Measurements from ENCODE around the gene R3HCC1L.

The R3HCC1L gene

DNA sequence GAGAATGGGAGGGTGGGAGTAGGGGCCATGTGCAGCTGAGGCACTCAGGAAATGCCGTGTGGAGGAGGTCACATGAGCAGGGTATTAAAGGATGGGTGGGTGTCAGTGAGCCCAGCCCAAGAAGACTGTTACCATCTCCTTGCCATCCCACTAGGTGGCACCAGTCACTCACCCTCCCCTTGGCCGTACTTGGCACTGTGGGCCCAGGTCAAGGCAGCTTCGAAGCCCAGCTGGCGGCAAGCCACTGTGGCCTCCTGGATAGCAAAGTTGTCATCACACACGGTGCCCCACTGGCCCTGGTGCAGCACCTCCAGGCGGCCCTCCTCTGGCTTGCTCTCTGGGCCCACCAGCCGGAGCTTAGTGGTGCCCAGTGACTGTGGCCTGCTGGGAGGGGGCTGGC, 128.1 kb downstream of the R3HCC1L start:
- TF ChIP-seq, protein P1, sequence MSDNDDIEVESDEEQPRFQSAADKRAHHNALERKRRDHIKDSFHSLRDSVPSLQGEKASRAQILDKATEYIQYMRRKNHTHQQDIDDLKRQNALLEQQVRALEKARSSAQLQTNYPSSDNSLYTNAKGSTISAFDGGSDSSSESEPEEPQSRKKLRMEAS (IDR thresholded peaks at IDR 0.05) = peak; percentile 66; the same call in 1 of the 2 replicates
- TF ChIP-seq, protein P2, sequence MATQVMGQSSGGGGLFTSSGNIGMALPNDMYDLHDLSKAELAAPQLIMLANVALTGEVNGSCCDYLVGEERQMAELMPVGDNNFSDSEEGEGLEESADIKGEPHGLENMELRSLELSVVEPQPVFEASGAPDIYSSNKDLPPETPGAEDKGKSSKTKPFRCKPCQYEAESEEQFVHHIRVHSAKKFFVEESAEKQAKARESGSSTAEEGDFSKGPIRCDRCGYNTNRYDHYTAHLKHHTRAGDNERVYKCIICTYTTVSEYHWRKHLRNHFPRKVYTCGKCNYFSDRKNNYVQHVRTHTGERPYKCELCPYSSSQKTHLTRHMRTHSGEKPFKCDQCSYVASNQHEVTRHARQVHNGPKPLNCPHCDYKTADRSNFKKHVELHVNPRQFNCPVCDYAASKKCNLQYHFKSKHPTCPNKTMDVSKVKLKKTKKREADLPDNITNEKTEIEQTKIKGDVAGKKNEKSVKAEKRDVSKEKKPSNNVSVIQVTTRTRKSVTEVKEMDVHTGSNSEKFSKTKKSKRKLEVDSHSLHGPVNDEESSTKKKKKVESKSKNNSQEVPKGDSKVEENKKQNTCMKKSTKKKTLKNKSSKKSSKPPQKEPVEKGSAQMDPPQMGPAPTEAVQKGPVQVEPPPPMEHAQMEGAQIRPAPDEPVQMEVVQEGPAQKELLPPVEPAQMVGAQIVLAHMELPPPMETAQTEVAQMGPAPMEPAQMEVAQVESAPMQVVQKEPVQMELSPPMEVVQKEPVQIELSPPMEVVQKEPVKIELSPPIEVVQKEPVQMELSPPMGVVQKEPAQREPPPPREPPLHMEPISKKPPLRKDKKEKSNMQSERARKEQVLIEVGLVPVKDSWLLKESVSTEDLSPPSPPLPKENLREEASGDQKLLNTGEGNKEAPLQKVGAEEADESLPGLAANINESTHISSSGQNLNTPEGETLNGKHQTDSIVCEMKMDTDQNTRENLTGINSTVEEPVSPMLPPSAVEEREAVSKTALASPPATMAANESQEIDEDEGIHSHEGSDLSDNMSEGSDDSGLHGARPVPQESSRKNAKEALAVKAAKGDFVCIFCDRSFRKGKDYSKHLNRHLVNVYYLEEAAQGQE (IDR thresholded peaks at IDR 0.05; ENCODE audit: low read depth) = no peak
- no peak for TF ChIP-seq TAF1 (IDR thresholded peaks at IDR 0.05; ENCODE audit: low read depth)
- peak; percentile 97 for TF ChIP-seq RAD21 (IDR thresholded peaks at IDR 0.05; ENCODE audit: low read depth)
- TF ChIP-seq YY1 (IDR thresholded peaks at IDR 0.05; ENCODE audit: low read depth) = no peak
- TF ChIP-seq, protein P3, sequence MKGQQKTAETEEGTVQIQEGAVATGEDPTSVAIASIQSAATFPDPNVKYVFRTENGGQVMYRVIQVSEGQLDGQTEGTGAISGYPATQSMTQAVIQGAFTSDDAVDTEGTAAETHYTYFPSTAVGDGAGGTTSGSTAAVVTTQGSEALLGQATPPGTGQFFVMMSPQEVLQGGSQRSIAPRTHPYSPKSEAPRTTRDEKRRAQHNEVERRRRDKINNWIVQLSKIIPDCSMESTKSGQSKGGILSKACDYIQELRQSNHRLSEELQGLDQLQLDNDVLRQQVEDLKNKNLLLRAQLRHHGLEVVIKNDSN (IDR thresholded peaks at IDR 0.05) = peak; percentile 69
- TF ChIP-seq NFIC (IDR thresholded peaks at IDR 0.05) = peak; percentile 42; the same call in 1 of the 2 replicates

DNA sequence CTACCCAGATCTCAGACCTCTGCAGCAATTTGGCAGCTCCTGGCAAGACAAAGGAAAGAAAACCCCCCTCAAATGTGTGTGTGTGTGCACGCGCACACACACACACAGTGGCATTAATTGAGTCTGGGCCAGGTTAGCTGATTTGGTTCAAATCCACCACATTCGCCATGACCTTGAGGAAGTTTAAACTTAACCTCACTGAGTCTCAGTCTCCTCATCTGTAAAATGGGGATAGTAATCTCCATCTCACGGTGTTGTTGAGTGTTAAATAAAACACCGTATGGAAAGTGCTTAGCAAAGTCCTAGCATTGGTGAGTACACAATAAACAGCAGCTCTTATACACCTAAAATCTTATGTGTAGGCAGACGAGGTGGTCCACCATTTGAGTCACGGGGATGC, 128.6 kb downstream of the R3HCC1L start:
- TF ChIP-seq TAF1 (IDR thresholded peaks at IDR 0.05; ENCODE audit: low read depth) (no peak), ZBTB7A (IDR thresholded peaks at IDR 0.05; ENCODE audit: low read depth) (no peak), CREB1 (IDR thresholded peaks at IDR 0.05; ENCODE audit: low read depth) (no peak), FOXM1 (IDR thresholded peaks at IDR 0.05; ENCODE audit: borderline replicate concordance, low read depth) (no peak), RAD21 (IDR thresholded peaks at IDR 0.05; ENCODE audit: low read depth) (no peak)
- TF ChIP-seq, protein P1 (IDR thresholded peaks at IDR 0.05) = no peak
- TF ChIP-seq, protein P3 (IDR thresholded peaks at IDR 0.05) = no peak

DNA sequence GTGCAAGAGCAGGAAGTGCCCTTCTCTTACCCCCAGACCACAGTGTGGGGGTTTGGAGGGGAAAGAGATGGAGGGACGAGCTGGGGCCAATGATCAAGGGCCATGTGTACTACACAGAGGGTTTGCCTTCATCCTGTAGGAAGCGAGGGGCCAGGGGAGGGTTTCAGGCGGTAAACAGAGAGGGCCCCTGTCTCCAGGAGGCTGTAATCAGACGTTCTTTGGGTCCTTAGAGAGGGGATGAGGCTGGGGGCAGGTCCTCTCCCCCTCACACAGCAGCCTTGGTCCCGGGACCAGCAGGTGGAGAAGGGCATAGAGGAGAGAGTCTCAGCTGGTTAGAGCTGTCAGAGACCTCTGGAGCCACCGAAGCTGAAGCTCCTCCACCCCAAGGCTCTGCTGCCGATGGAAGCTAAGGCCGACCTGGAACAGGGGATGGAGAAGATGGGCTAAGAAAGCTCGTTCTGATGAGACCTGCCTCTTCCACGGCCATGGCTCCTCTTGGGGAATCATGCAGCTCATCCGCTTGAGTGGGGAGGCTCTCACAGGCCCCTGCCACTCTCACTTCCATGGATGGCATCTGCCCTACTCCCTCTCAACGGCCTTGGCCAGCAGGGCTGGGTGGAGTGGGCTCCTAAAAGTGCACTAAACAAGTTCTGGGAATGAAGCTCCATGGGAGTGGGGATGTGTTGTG, 130.1 kb downstream of the R3HCC1L start:
- TF ChIP-seq TCF12 (IDR thresholded peaks at IDR 0.05; ENCODE audit: low read depth) (no peak), ZBTB7A (IDR thresholded peaks at IDR 0.05; ENCODE audit: low read depth) (no peak), FOXM1 (IDR thresholded peaks at IDR 0.05; ENCODE audit: borderline replicate concordance, low read depth) (no peak), CREB1 (IDR thresholded peaks at IDR 0.05; ENCODE audit: low read depth) (no peak)

DNA sequence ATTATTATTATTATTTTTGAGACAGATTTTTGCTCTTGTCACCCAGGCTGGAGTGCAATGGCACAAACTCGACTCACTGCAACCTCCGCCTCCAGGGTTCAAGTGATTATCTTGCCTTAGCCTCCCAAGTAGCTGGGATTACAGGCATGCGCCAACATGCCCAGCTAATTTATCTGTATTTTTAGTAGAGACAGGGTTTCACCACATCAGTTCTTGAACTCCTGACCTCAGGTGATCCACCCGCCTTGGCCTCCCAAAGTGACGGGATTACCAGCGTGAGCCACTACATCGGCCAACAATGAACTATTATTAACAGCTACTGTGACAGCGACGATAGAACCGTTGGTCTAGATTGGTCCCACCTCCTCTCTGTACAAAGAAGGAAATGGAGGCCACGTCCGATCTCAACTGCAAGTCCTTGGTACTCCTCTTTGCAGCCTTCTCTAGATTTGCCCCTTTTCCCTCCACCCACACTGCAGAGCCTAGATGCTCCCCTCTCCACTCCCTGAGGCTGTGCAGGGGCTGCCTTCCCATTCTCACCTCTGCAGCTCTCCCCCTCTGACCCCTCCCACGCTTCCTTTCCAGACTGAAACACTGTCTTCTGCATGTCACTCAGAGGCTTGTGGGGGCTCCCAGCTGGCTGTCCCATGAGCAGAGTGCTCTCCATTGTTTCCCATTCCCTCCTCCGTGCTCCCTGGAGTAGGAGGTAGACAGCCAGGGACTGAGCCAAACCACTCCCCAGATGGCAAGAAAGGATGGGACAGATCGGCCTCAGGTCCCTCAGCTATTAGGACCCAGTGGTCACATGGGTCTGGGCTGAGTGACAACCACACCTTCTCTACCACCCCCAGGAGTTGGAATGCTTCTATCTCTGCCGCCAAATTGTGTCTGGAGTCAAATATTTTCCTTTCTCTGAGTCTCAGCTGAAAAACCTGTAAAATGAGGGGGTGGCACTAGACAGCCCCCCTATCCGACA, 131.2 kb downstream of the R3HCC1L start:
- TF ChIP-seq ZBTB7A (IDR thresholded peaks at IDR 0.05; ENCODE audit: low read depth) (0 out of 2 replicates have a peak, but pooled peaks have one; percentile 4), CREB1 (IDR thresholded peaks at IDR 0.05; ENCODE audit: low read depth) (no peak), FOXM1 (IDR thresholded peaks at IDR 0.05; ENCODE audit: borderline replicate concordance, low read depth) (no peak), EGR1 (IDR thresholded peaks at IDR 0.05) (peak; percentile 51), NFIC (IDR thresholded peaks at IDR 0.05) (peak; percentile 48; the same call in 1 of the 2 replicates), TAF1 (IDR thresholded peaks at IDR 0.05; ENCODE audit: low read depth) (no peak), CEBPB (IDR thresholded peaks at IDR 0.05) (no peak), YY1 (IDR thresholded peaks at IDR 0.05; ENCODE audit: low read depth) (no peak), TCF12 (IDR thresholded peaks at IDR 0.05; ENCODE audit: low read depth) (peak; percentile 56), TEAD4 (IDR thresholded peaks at IDR 0.05) (peak; percentile 60), EP300 (IDR thresholded peaks at IDR 0.05; ENCODE audit: borderline replicate concordance) (no peak; the same call in 1 of the 2 replicates), RAD21 (IDR thresholded peaks at IDR 0.05; ENCODE audit: low read depth) (no peak; the same call in 1 of the 2 replicates)
- TF ChIP-seq, protein P2 (IDR thresholded peaks at IDR 0.05; ENCODE audit: low read depth) = no peak
- TF ChIP-seq, protein P1 (IDR thresholded peaks at IDR 0.05) = peak; percentile 19; the same call in 1 of the 2 replicates
- TF ChIP-seq, protein P3 (IDR thresholded peaks at IDR 0.05) = peak; percentile 77
